ENCODE measurements around the gene TCF12.

- TF ChIP-seq MAX (IDR thresholded peaks at IDR 0.05) (no peak), YY1 (IDR thresholded peaks at IDR 0.05; ENCODE audit: low read depth) (no peak), EP300 (IDR thresholded peaks at IDR 0.05; ENCODE audit: borderline replicate concordance) (no peak), TAF1 (IDR thresholded peaks at IDR 0.05; ENCODE audit: low read depth) (no peak), RAD21 (IDR thresholded peaks at IDR 0.05; ENCODE audit: low read depth) (no peak), TEAD4 (IDR thresholded peaks at IDR 0.05) (no peak)
These were observed 329.6 kb downstream of the TCF12 start for GRCh38 chr15:57248074-57248473.
